NCI-H146 (cell line): ENCODE results near the gene LRRC74B.
"Not testable (repeated sequence)": the region's sequence is repeated elsewhere in the genome, so short reads cannot be mapped to it uniquely, and the experiment has no call there.

ENCODE experiments used
- DNase-seq: peaks from one replicate; lab custom pipeline; 2025; lab: John Stamatoyannopoulos, UW

The LRRC74B gene

GRCh38 chr22:21045585-21046294 is at the start of gene LRRC74B:
Gene LRRC74B (plus strand): TSS chr22:21045946. CDS start chr22:21045987, 41 bp downstream.
- peak; percentile 89 for DNase-seq

- DNase-seq, result no peak
These were observed 49.7 kb upstream of the LRRC74B start for GRCh38 chr22:20996031-20996410.

- DNase-seq, result no peak
These were observed 48.9 kb upstream of the LRRC74B start for GRCh38 chr22:20996598-20997535.

GRCh38 chr22:20997536-20998257 is 48.0 kb upstream of the LRRC74B start:
- DNase-seq, result no peak

- no peak for DNase-seq
These were observed 47.1 kb upstream of the LRRC74B start for GRCh38 chr22:20998411-20999336.

GRCh38 chr22:20999350-21000206 is 46.2 kb upstream of the LRRC74B start:
- no peak for DNase-seq

- peak; percentile 42 for DNase-seq
These were observed 45.3 kb upstream of the LRRC74B start for GRCh38 chr22:21000207-21000986.

- no peak for DNase-seq
These were observed 44.7 kb upstream of the LRRC74B start for GRCh38 chr22:21000987-21001600.

- peak; percentile 92 for DNase-seq
These were observed 44.0 kb upstream of the LRRC74B start, which contains the start of gene THAP7 for GRCh38 chr22:21001601-21002325. Gene THAP7 (minus strand): TSS chr22:21002118. CDS start chr22:21001911, 207 bp downstream.

- DNase-seq, result peak; percentile 49
These were observed 42.0 kb upstream of the LRRC74B start for GRCh38 chr22:21003782-21004181.

GRCh38 chr22:21009208-21009607 is 36.5 kb upstream of the LRRC74B start:
- not testable (repeated sequence) for DNase-seq

GRCh38 chr22:21009638-21010425 is 35.9 kb upstream of the LRRC74B start:
- DNase-seq, result no peak

- no peak for DNase-seq
These were observed 35.2 kb upstream of the LRRC74B start for GRCh38 chr22:21010426-21011113.

GRCh38 chr22:21012446-21013407 is 33.0 kb upstream of the LRRC74B start:
- DNase-seq, result no peak

- peak; percentile 31 for DNase-seq
These were observed 32.0 kb upstream of the LRRC74B start for GRCh38 chr22:21013657-21014201.
